HEK293 (cell line): ENCODE results near the gene JADE3.

Experiments used
- CTCF ChIA-PET: fragments of 350-600 bp; formaldehyde crosslinking; extraction: SDS; loops from one replicate; lab custom pipeline; 2021; ENCODE audit warnings: antibody characterized with exemption; lab: Yijun Ruan, JAX
- POLR2A ChIA-PET: fragments of 300-600 bp; formaldehyde crosslinking; extraction: SDS; loops from one replicate; lab custom pipeline; 2020; ENCODE audit warnings: antibody characterized with exemption, inconsistent platforms; lab: Yijun Ruan, JAX
- H3K27ac ChIP-seq: fragments of 200-500 bp; sonication (Bioruptor generic); 2 replicates; pipeline ENCODE4 v1.5.1; 2014; ENCODE audit warnings: low read depth, low read length, control low read depth, inconsistent platforms; ENCODE audit errors: extremely low read depth
- H3K36me3 ChIP-seq, 2 experiments: fragments of 200-500 bp in 1 of 2; sonication (Bioruptor generic) in 1 of 2; 1 replicate in 1 of 2; 2 replicates in 1 of 2; pipeline ENCODE4 v1.5.1; 2014 to 2017; ENCODE audit warnings: inconsistent platforms in 2 of 2, low read length in 2 of 2; ENCODE audit not compliant: control insufficient read depth in 2 of 2, insufficient read depth in 1 of 2
- H3K4me1 ChIP-seq: fragments of 200-500 bp; sonication (Bioruptor generic); 2 replicates; pipeline ENCODE4 v1.5.1; 2014; ENCODE audit warnings: mild to moderate bottlenecking, low read length, inconsistent platforms; ENCODE audit not compliant: control insufficient read depth, insufficient read depth
- H3K4me3 ChIP-seq: 2 replicates; pipeline ENCODE4 v1.5.1; 2011; ENCODE audit warnings: low read depth, mild to moderate bottlenecking, control low read depth, low read length, moderate library complexity
- H3K9me3 ChIP-seq: fragments of 200-500 bp; sonication (Bioruptor generic); 2 replicates; pipeline ENCODE4 v1.5.1; 2014; ENCODE audit warnings: low read depth, low read length, inconsistent platforms; ENCODE audit not compliant: control insufficient read depth, insufficient read depth
- FEZF1 ChIP-seq: fragments of 450-650 bp; formaldehyde crosslinking; IDR thresholded peaks from 2 replicates; pipeline ENCODE4 v1.5.1; 2016; ENCODE audit warnings: missing biosample characterization, missing genetic modification characterization
- KLF9 ChIP-seq: fragments of 450-650 bp; formaldehyde crosslinking; IDR thresholded peaks from 2 replicates; pipeline ENCODE4 v1.5.1; 2016; ENCODE audit warnings: missing biosample characterization, missing genetic modification characterization, low read depth
- PATZ1 ChIP-seq: fragments of 450-650 bp; formaldehyde crosslinking; IDR thresholded peaks from 2 replicates; pipeline ENCODE4 v1.5.1; 2016; ENCODE audit warnings: missing biosample characterization, missing genetic modification characterization
- RBAK ChIP-seq: fragments of 450-650 bp; formaldehyde crosslinking; IDR thresholded peaks from 2 replicates; pipeline ENCODE4 v1.5.1; 2016; ENCODE audit warnings: missing biosample characterization, missing genetic modification characterization
- SP3 ChIP-seq: fragments of 450-650 bp; formaldehyde crosslinking; IDR thresholded peaks from 2 replicates; pipeline ENCODE4 v1.5.1; 2016; ENCODE audit warnings: missing biosample characterization, missing genetic modification characterization
- TRIM28 ChIP-seq: IDR thresholded peaks from 2 replicates; pipeline ENCODE4 v1.6.1; 2011; ENCODE audit warnings: low read length, control low read depth, borderline replicate concordance
- YY1 ChIP-seq: fragments of 450-650 bp; formaldehyde crosslinking; IDR thresholded peaks from 2 replicates; pipeline ENCODE4 v1.5.1; 2018; ENCODE audit warnings: missing biosample characterization, missing genetic modification characterization
- ZIC2 ChIP-seq: fragments of 450-650 bp; formaldehyde crosslinking; IDR thresholded peaks from 2 replicates; pipeline ENCODE4 v1.5.1; 2016; ENCODE audit warnings: missing biosample characterization, missing genetic modification characterization
- ZNF133 ChIP-seq: fragments of 450-650 bp; formaldehyde crosslinking; IDR thresholded peaks from 2 replicates; pipeline ENCODE4 v1.5.1; 2016; ENCODE audit warnings: missing biosample characterization, missing genetic modification characterization
- ZNF157 ChIP-seq: fragments of 450-650 bp; formaldehyde crosslinking; IDR thresholded peaks from 2 replicates; pipeline ENCODE4 v1.5.1; 2016; ENCODE audit warnings: missing biosample characterization, missing genetic modification characterization
- ZNF16 ChIP-seq: fragments of 450-650 bp; formaldehyde crosslinking; IDR thresholded peaks from 2 replicates; pipeline ENCODE4 v1.5.1; 2016; ENCODE audit warnings: low read depth, missing biosample characterization, missing genetic modification characterization
- ZNF175 ChIP-seq: fragments of 450-650 bp; formaldehyde crosslinking; IDR thresholded peaks from 2 replicates; pipeline ENCODE4 v1.5.1; 2016; ENCODE audit warnings: missing biosample characterization, missing genetic modification characterization
- ZNF211 ChIP-seq: fragments of 450-650 bp; formaldehyde crosslinking; IDR thresholded peaks from 2 replicates; pipeline ENCODE4 v1.5.1; 2016; ENCODE audit warnings: low read depth, missing biosample characterization, missing genetic modification characterization
- ZNF266 ChIP-seq: fragments of 450-650 bp; formaldehyde crosslinking; IDR thresholded peaks from 2 replicates; pipeline ENCODE4 v1.5.1; 2016; ENCODE audit warnings: missing biosample characterization, missing genetic modification characterization, low read depth
- ZNF37A ChIP-seq: fragments of 450-650 bp; IDR thresholded peaks from 2 replicates; pipeline ENCODE4 v1.5.1; 2018; ENCODE audit warnings: missing biosample characterization, missing genetic modification characterization
- ZNF416 ChIP-seq: fragments of 450-650 bp; formaldehyde crosslinking; IDR thresholded peaks from 2 replicates; pipeline ENCODE4 v1.5.1; 2016; ENCODE audit warnings: missing biosample characterization, missing genetic modification characterization
- ZNF529 ChIP-seq: fragments of 450-650 bp; formaldehyde crosslinking; IDR thresholded peaks from 2 replicates; pipeline ENCODE4 v1.5.1; 2017; ENCODE audit warnings: missing genetic modification characterization, missing biosample characterization; ENCODE audit not compliant: insufficient replicate concordance
- ZNF560 ChIP-seq: fragments of 450-650 bp; formaldehyde crosslinking; IDR thresholded peaks from 2 replicates; pipeline ENCODE4 v1.5.1; 2017; ENCODE audit warnings: missing biosample characterization, missing genetic modification characterization, borderline replicate concordance
- ZNF677 ChIP-seq: fragments of 450-650 bp; IDR thresholded peaks from 2 replicates; pipeline ENCODE4 v1.5.0; 2018; ENCODE audit warnings: missing biosample characterization, mild to moderate bottlenecking, missing genetic modification characterization, moderate library complexity
- TF ChIP-seq, protein P1 (sequence below): fragments of 450-650 bp; formaldehyde crosslinking; IDR thresholded peaks from 2 replicates; pipeline ENCODE4 v1.5.1; 2017; ENCODE audit warnings: missing biosample characterization, missing genetic modification characterization
- TF ChIP-seq, protein P2 (sequence below): fragments of 450-650 bp; formaldehyde crosslinking; IDR thresholded peaks from 2 replicates; pipeline ENCODE4 v1.5.1; 2017; ENCODE audit warnings: missing biosample characterization, missing genetic modification characterization

Gene JADE3

GRCh38 chrX:46903458-46904242 lies 8.6 kb upstream of the JADE3 start (continued):
- TF ChIP-seq ZNF416 (tag by site-specific recombination), result no peak
- TF ChIP-seq, all 188 proteins: peak for 41

GRCh38 chrX:46904626-46905025 lies 7.6 kb upstream of the JADE3 start:
- ChIA-PET CTCF (interaction anchor here (0.5 to 2.7 kb wide), 21 partner anchors 10 to 267 kb away, joined by 3 to 24 read pairs (median 4); no protein-coding TSS in a partner anchor), POLR2A (no interaction called here)
- no peak overlapping the region for H3K4me3 ChIP-seq
- H3K9me3 ChIP-seq, result no peaks in the 10 kb centered on the region
- no peak for TF ChIP-seq PATZ1 (tag by site-specific recombination)
- no peak for TF ChIP-seq ZNF529 (tag by site-specific recombination)
- no peak for TF ChIP-seq ZNF560 (tag by site-specific recombination)
- no peak for TF ChIP-seq ZNF175
- no peak for TF ChIP-seq ZNF16 (tag by site-specific recombination)
- no peak for TF ChIP-seq TRIM28
- no peak for TF ChIP-seq ZNF133 (tag by site-specific recombination)
- no peak for TF ChIP-seq ZNF157 (tag by site-specific recombination)
- TF ChIP-seq SP3, result no peak
- no peak for TF ChIP-seq FEZF1 (tag by site-specific recombination)
- TF ChIP-seq ZNF211 (tag by site-specific recombination), result no peak
- no peak for TF ChIP-seq ZIC2 (tag by site-specific recombination)
- no peak for TF ChIP-seq ZNF37A (tag by site-specific recombination)
- TF ChIP-seq YY1 (tag by site-specific recombination), result no peak
- TF ChIP-seq ZNF266 (tag by site-specific recombination), result no peak
- no peaks in the 10 kb centered on the region for H3K36me3 ChIP-seq
- H3K27ac ChIP-seq, result no peak overlapping the region
- H3K4me1 ChIP-seq, result peaks cover 2% of the 10 kb centered on the region; the same call in 1 of the 2 replicates

- TF ChIP-seq, protein P1, sequence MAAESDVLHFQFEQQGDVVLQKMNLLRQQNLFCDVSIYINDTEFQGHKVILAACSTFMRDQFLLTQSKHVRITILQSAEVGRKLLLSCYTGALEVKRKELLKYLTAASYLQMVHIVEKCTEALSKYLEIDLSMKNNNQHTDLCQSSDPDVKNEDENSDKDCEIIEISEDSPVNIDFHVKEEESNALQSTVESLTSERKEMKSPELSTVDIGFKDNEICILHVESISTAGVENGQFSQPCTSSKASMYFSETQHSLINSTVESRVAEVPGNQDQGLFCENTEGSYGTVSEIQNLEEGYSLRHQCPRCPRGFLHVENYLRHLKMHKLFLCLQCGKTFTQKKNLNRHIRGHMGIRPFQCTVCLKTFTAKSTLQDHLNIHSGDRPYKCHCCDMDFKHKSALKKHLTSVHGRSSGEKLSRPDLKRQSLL, result no peak
- TF ChIP-seq, protein P2, sequence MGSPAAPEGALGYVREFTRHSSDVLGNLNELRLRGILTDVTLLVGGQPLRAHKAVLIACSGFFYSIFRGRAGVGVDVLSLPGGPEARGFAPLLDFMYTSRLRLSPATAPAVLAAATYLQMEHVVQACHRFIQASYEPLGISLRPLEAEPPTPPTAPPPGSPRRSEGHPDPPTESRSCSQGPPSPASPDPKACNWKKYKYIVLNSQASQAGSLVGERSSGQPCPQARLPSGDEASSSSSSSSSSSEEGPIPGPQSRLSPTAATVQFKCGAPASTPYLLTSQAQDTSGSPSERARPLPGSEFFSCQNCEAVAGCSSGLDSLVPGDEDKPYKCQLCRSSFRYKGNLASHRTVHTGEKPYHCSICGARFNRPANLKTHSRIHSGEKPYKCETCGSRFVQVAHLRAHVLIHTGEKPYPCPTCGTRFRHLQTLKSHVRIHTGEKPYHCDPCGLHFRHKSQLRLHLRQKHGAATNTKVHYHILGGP (tag by site-specific recombination), result no peak
- TF ChIP-seq RBAK (tag by site-specific recombination) (no peak), KLF9 (tag by site-specific recombination) (no peak), ZNF677 (tag by site-specific recombination) (no peak), ZNF529 (tag by site-specific recombination) (peak; percentile 92)
- no peak overlapping the region for H3K27ac ChIP-seq
- ChIA-PET CTCF (interaction anchor here (0.8 kb wide), 2 partner anchors 13 to 117 kb away, joined by 3 read pairs; no protein-coding TSS in a partner anchor), POLR2A (no interaction called here)
- H3K36me3 ChIP-seq, result no peaks in the 10 kb centered on the region
- no peaks in the 10 kb centered on the region for H3K9me3 ChIP-seq
- no peaks in the 10 kb centered on the region for H3K4me1 ChIP-seq
- no peak overlapping the region for H3K4me3 ChIP-seq
Measured at GRCh38 chrX:46910415-46910814, 1.8 kb upstream of the JADE3 start.
